HCT116 (cell line): ENCODE measurements around the gene GATAD2B. TPM values are rescaled to one million over a fixed set of nuclear protein-coding genes. Genes with fewer than 3 reads are reported as not detected.

Experiments
- ATAC-seq: fragments of 200-7000 bp; cut with Tn5 transposase; 2 replicates; pipeline ENCODE4 v1.9.1; 2020; ENCODE audit warnings: mild to moderate bottlenecking, moderate library complexity
- BruUV-seq: library from RNA; stranded (reverse); fragments of 400-500 nt; replicated peaks from 2 replicates; lab custom pipeline; 2021; lab: Mats Ljungman, UMichigan
- CTCF ChIA-PET: fragments of 300-600 bp; sonication (Branson Sonifier 250); formaldehyde crosslinking; loops from one replicate; lab custom pipeline; 2021; ENCODE audit warnings: antibody characterized with exemption; lab: Charles Lee
- POLR2A ChIA-PET: fragments of 300-600, 350-600 bp; sonication (Branson Sonifier 250); formaldehyde crosslinking; loops from one replicate; lab custom pipeline; 2021; ENCODE audit warnings: antibody characterized with exemption; lab: Charles Lee
- RAD21 ChIA-PET, 2 experiments: fragments of 300-600 bp; sonication (Branson Sonifier 250); formaldehyde crosslinking; loops; one replicate each; lab custom pipeline; 2023; ENCODE audit warnings: low total read pairs in 2 of 2; ENCODE audit not compliant: uncharacterized antibody in 2 of 2, unreplicated experiment in 2 of 2, low non-redundant PET in 1 of 2; lab: Charles Lee
- DNase-seq: peaks from one replicate; pipeline ENCODE4 v3.0.0-alpha.2; 2010; ENCODE audit warnings: low read depth, low spot score
- H2AFZ ChIP-seq: fragments of 200-600 bp; shearing (Covaris generic), sonication (generic); 2 replicates; pipeline ENCODE4 v1.6.1; 2017; ENCODE audit warnings: low read depth, mixed run types, mixed read lengths, antibody characterized with exemption, low read length; ENCODE audit not compliant: poor library complexity, severe bottlenecking
- H3K27ac ChIP-seq: 2 replicates; pipeline ENCODE4 v1.5.1; 2012; ENCODE audit warnings: low read depth, low read length
- H3K27me3 ChIP-seq: fragments of 200-600 bp; sonication (generic); 2 replicates; pipeline ENCODE4 v1.6.1; 2016; ENCODE audit warnings: mixed run types, low read length, mixed read lengths; ENCODE audit not compliant: insufficient read depth
- H3K36me3 ChIP-seq, 2 experiments: fragments of 200-500 bp in 1 of 2; fragments of 200-600 bp in 1 of 2; sonication (Bioruptor generic) in 1 of 2; sonication (generic) in 1 of 2; 2 replicates each; pipeline versions ENCODE4 v1.5.1 to v1.6.1; 2014 to 2016; ENCODE audit warnings: low read length in 2 of 2, inconsistent platforms in 1 of 2, mixed read lengths in 1 of 2, mixed run types in 1 of 2; ENCODE audit not compliant: insufficient read depth in 2 of 2, control insufficient read depth in 1 of 2
- H3K4me1 ChIP-seq, 2 experiments: fragments of 200-600 bp in 1 of 2; sonication (generic) in 1 of 2; 2 replicates each; pipeline versions ENCODE4 v1.5.1 to v1.6.1; 2012 to 2017; ENCODE audit warnings: low read length in 2 of 2, inconsistent platforms in 1 of 2, mild to moderate bottlenecking in 1 of 2, mixed read lengths in 1 of 2, mixed run types in 1 of 2, moderate library complexity in 1 of 2; ENCODE audit not compliant: insufficient read depth in 2 of 2, control insufficient read depth in 1 of 2
- H3K4me2 ChIP-seq: fragments of 200-600 bp; sonication (generic); 2 replicates; pipeline ENCODE4 v1.6.1; 2017; ENCODE audit warnings: mixed run types, low read length, mixed read lengths
- H3K4me3 ChIP-seq, 2 experiments: fragments of 200-600 bp in 1 of 2; sonication (generic) in 1 of 2; replicated peaks in 1 of 2; 2 replicates each; pipeline ENCODE4 v1.5.1; 2011 to 2016; ENCODE audit warnings: low read length in 2 of 2, control low read depth in 1 of 2, low read depth in 1 of 2, mild to moderate bottlenecking in 1 of 2, mixed read lengths in 1 of 2, mixed run types in 1 of 2
- H3K79me2 ChIP-seq: fragments of 200-600 bp; sonication (generic); 2 replicates; pipeline ENCODE4 v1.6.1; 2017; ENCODE audit warnings: mild to moderate bottlenecking, mixed run types, low read length, moderate library complexity, mixed read lengths; ENCODE audit not compliant: insufficient read depth
- H3K9ac ChIP-seq: fragments of 200-600 bp; sonication (generic); 2 replicates; pipeline ENCODE4 v1.6.1; 2016; ENCODE audit warnings: low read length, mixed read lengths
- H3K9me2 ChIP-seq: fragments of 200-600 bp; sonication (generic), shearing (Covaris generic); 2 replicates; pipeline ENCODE4 v1.6.1; 2017; ENCODE audit warnings: mixed run types, mild to moderate bottlenecking, moderate library complexity; ENCODE audit not compliant: insufficient read depth
- H3K9me3 ChIP-seq, 2 experiments: fragments of 200-500 bp in 1 of 2; fragments of 200-600 bp in 1 of 2; sonication (Bioruptor generic) in 1 of 2; sonication (generic) in 1 of 2; 2 replicates each; pipeline ENCODE4 v1.6.1; 2014 to 2017; ENCODE audit warnings: low read length in 2 of 2, mixed read lengths in 2 of 2, inconsistent platforms in 1 of 2, low read depth in 1 of 2, mild to moderate bottlenecking in 1 of 2, mixed run types in 1 of 2, moderate library complexity in 1 of 2; ENCODE audit not compliant: control insufficient read depth in 1 of 2, insufficient read depth in 1 of 2
- H4K20me1 ChIP-seq: fragments of 200-600 bp; sonication (generic), shearing (Covaris generic); 2 replicates; pipeline ENCODE4 v1.6.1; 2017; ENCODE audit warnings: mixed run types, mild to moderate bottlenecking, moderate library complexity; ENCODE audit not compliant: insufficient read depth
- CEBPB ChIP-seq: IDR thresholded peaks from 2 replicates; pipeline ENCODE4 v1.6.1; 2012; ENCODE audit warnings: low read depth
- EGR1 ChIP-seq: IDR thresholded peaks from 2 replicates; pipeline ENCODE4 v1.6.1; 2012; ENCODE audit warnings: low read depth
- ELF1 ChIP-seq: IDR thresholded peaks from 2 replicates; pipeline ENCODE4 v1.6.1; 2012; ENCODE audit warnings: low read depth, borderline replicate concordance
- JUND ChIP-seq: IDR thresholded peaks from 2 replicates; pipeline ENCODE4 v1.6.1; 2012
- SIN3A ChIP-seq: IDR thresholded peaks from 2 replicates; pipeline ENCODE4 v1.6.1; 2012; ENCODE audit warnings: low read depth
- YY1 ChIP-seq: IDR thresholded peaks from 2 replicates; pipeline ENCODE4 v1.6.1; 2011; ENCODE audit warnings: low read length, low read depth, moderate library complexity, mild to moderate bottlenecking; ENCODE audit not compliant: insufficient replicate concordance; ENCODE audit errors: extremely low read depth
- ZNF274 ChIP-seq: fragments of 200-500 bp; sonication (Bioruptor generic); IDR thresholded peaks from 2 replicates; pipeline ENCODE4 v1.6.1; 2014; ENCODE audit warnings: mild to moderate bottlenecking, low read depth, low read length, inconsistent platforms
- intact Hi-C: fragments of 100-400 bp; cut with micrococcal nuclease; formaldehyde crosslinking; loops from 2 replicates; pipeline ENCODE4 v1.10.0; 2022
- total RNA-seq: library from RNA; stranded (reverse); gene quantifications from one replicate; pipeline ENCODE4 v1.2.1, GENCODE V29; 2021; ENCODE audit not compliant: unreplicated experiment
- TF ChIP-seq, protein P1 (sequence below), 3 experiments: fragments of 200-600 bp in 1 of 3; sonication (generic) in 1 of 3; IDR thresholded peaks in 2 of 3; conservative IDR thresholded peaks in 1 of 3; 2 replicates each; pipeline ENCODE4 v1.5.1; 2012 to 2017; ENCODE audit warnings: low read depth in 2 of 3, low read length in 2 of 3, antibody characterized with exemption in 1 of 3, borderline replicate concordance in 1 of 3, control low read depth in 1 of 3, mild to moderate bottlenecking in 1 of 3, mixed read lengths in 1 of 3, mixed run types in 1 of 3, moderate library complexity in 1 of 3; ENCODE audit not compliant: insufficient read depth in 1 of 3
- TF ChIP-seq, protein P2 (sequence below): IDR thresholded peaks from 2 replicates; pipeline ENCODE4 v1.6.1; 2011; ENCODE audit warnings: mild to moderate bottlenecking, low read length, moderate library complexity; ENCODE audit not compliant: insufficient replicate concordance; ENCODE audit errors: extremely low read depth

GATAD2B gene
- total RNA-seq, 1 experiment from 2014 or later = 50.2 TPM

DNA sequence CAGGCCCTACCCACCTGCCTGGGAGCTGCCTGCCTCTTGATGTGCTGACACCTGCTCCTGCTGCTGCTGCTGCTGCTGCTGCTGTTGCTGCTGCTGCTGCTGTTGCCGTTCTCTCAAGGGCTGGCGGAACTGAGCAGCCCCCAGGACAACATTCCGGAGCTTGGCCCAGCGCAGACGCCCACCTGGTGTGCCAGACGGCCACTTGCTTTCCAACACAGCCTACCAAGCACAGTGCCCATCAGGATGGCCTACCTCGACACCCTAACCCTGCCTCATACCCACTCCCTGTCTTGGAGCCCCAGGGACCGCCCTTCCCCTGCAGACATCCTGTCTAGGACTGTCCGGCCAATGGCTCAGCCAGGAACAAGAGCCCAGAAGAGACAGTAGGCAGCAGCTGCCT, 12.0 kb upstream of the GATAD2B start:
- Histone ChIP-seq H3K4me3 (no peak overlapping the region), H3K9me2 (no peaks in the 10 kb centered on the region), H3K79me2 (no peaks in the 10 kb centered on the region), H3K27ac (no peak overlapping the region), H3K4me1 (no peaks in the 10 kb centered on the region), H3K36me3 (peaks cover 13 to 27% of the 10 kb centered on the region in 2 experiments; a peak in 3 of 4 replicates), H2AFZ (no peak overlapping the region), H3K4me2 (no peak overlapping the region), H4K20me1 (no peaks in the 10 kb centered on the region), H3K27me3 (no peaks in the 10 kb centered on the region), H3K9me3 (no peaks in the 10 kb centered on the region), H3K9ac (no peak overlapping the region)
- BruUV-seq = no TSS peak
- ATAC-seq = no peak
- no peak for DNase-seq
- ChIA-PET RAD21 (no interaction called here), POLR2A (no interaction called here), CTCF (no interaction called here)
- intact Hi-C loops = no loop called here
- no peak for TF ChIP-seq ELF1
- TF ChIP-seq, protein P1, sequence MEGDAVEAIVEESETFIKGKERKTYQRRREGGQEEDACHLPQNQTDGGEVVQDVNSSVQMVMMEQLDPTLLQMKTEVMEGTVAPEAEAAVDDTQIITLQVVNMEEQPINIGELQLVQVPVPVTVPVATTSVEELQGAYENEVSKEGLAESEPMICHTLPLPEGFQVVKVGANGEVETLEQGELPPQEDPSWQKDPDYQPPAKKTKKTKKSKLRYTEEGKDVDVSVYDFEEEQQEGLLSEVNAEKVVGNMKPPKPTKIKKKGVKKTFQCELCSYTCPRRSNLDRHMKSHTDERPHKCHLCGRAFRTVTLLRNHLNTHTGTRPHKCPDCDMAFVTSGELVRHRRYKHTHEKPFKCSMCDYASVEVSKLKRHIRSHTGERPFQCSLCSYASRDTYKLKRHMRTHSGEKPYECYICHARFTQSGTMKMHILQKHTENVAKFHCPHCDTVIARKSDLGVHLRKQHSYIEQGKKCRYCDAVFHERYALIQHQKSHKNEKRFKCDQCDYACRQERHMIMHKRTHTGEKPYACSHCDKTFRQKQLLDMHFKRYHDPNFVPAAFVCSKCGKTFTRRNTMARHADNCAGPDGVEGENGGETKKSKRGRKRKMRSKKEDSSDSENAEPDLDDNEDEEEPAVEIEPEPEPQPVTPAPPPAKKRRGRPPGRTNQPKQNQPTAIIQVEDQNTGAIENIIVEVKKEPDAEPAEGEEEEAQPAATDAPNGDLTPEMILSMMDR (IDR thresholded peaks at IDR 0.05 in 2 of 3, conservative IDR thresholded peaks at IDR 0.05 in 1 of 3; ENCODE audit: borderline replicate concordance in 1 of 3, insufficient read depth in 1 of 3, low read depth in 2 of 3, low read length in 2 of 3) = no peak
- no peak for TF ChIP-seq JUND
- TF ChIP-seq YY1 = no peak
- no peak for TF ChIP-seq EGR1
- no peak for TF ChIP-seq CEBPB
- TF ChIP-seq ZNF274 = no peak
- TF ChIP-seq, protein P2, sequence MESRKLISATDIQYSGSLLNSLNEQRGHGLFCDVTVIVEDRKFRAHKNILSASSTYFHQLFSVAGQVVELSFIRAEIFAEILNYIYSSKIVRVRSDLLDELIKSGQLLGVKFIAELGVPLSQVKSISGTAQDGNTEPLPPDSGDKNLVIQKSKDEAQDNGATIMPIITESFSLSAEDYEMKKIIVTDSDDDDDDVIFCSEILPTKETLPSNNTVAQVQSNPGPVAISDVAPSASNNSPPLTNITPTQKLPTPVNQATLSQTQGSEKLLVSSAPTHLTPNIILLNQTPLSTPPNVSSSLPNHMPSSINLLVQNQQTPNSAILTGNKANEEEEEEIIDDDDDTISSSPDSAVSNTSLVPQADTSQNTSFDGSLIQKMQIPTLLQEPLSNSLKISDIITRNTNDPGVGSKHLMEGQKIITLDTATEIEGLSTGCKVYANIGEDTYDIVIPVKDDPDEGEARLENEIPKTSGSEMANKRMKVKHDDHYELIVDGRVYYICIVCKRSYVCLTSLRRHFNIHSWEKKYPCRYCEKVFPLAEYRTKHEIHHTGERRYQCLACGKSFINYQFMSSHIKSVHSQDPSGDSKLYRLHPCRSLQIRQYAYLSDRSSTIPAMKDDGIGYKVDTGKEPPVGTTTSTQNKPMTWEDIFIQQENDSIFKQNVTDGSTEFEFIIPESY = no peak
- no peak for TF ChIP-seq SIN3A
